Prostate gland (tissue), 2 donors: ENCODE results near the gene SIDT2.

ENCODE experiments used
- CTCF ChIP-seq, 4 experiments: fragments of 200-600 bp in 2 of 4; fragments of 450-650 bp in 2 of 4; sonication (generic) in 2 of 4; IDR thresholded peaks; 1 replicate in 3 of 4; 2 replicates in 1 of 4; pipeline ENCODE4 v1.5.1; 2016 to 2019; ENCODE audit warnings: antibody characterized with exemption in 4 of 4, mild to moderate bottlenecking in 2 of 4, moderate library complexity in 2 of 4
- POLR2A ChIP-seq: fragments of 450-650 bp; IDR thresholded peaks from one replicate; pipeline ENCODE4 v1.6.1; 2016; ENCODE audit warnings: antibody characterized with exemption, mild to moderate bottlenecking
- POLR2AphosphoS5 ChIP-seq: sonication (generic); formaldehyde crosslinking; IDR thresholded peaks from one replicate; pipeline ENCODE4 v1.6.1; 2017; ENCODE audit warnings: antibody characterized with exemption

- TF ChIP-seq POLR2AphosphoS5 = no peak
- TF ChIP-seq POLR2A = no peak
- TF ChIP-seq CTCF (IDR thresholded peaks at IDR 0.05) = no peak
Measured at GRCh38 chr11:117194267-117194666, 15.7 kb downstream of the SIDT2 start.
